ENCODE results near the gene SNRNP25.
A peak's percentile ranks its signal among the peaks of the same experiment; 100 is the strongest.

- TF ChIP-seq CTCF (IDR thresholded peaks at IDR 0.05) (peak; percentile 64 to 80 (median 67)), POLR2A (IDR thresholded peaks at IDR 0.05) (no peak)
Measured at GRCh38 chr16:106623-107324, 53.1 kb downstream of the SNRNP25 start.
